Body of pancreas (tissue), 4 donors: ENCODE results near the gene MFAP2. TPM values are rescaled to one million over a fixed set of nuclear protein-coding genes. Genes with fewer than 3 reads are reported as not detected.

Experiments
- ATAC-seq: fragments of 150-250 bp; one replicate; pipeline ENCODE4 v1.9.1; 2016
- DNase-seq, 4 donors: peaks; one replicate each; pipeline ENCODE4 v3.0.0-alpha.2; 2019
- H3K27ac ChIP-seq, 4 donors: fragments of 200-600 bp; sonication (generic); 1 replicate in 3 of 4; 2 replicates in 1 of 4; pipeline versions ENCODE4 v1.5.1 to v1.6.1; 2016 to 2019; ENCODE audit warnings: mild to moderate bottlenecking in 1 of 4, mixed read lengths in 1 of 4, moderate library complexity in 1 of 4
- H3K27me3 ChIP-seq, 2 donors: fragments of 200-600 bp; sonication (generic); one replicate each; pipeline ENCODE4 v1.6.0; 2016; ENCODE audit warnings: mild to moderate bottlenecking in 1 of 2
- H3K36me3 ChIP-seq, 2 donors: fragments of 200-600 bp; sonication (generic); replicated peaks in 1 of 2; 2 replicates each; pipeline ENCODE4 v1.5.1; 2016; ENCODE audit warnings: low read depth in 2 of 2; ENCODE audit not compliant: insufficient read depth in 1 of 2
- H3K4me1 ChIP-seq: fragments of 200-600 bp; sonication (generic); one replicate; pipeline ENCODE4 v1.6.0; 2016
- H3K4me3 ChIP-seq, 2 donors: fragments of 200-600 bp; sonication (generic); 1 replicate in 1 of 2; 2 replicates in 1 of 2; pipeline ENCODE4 v1.5.1; 2016 to 2019
- H3K9me3 ChIP-seq, 3 donors: fragments of 200-600 bp; sonication (generic); 1 replicate in 2 of 3; 2 replicates in 1 of 3; pipeline ENCODE4 v1.5.1; 2016
- CTCF ChIP-seq, 7 experiments: fragments of 450-650 bp in 4 of 7; fragments of 200-600 bp in 3 of 7; sonication (generic) in 3 of 7; IDR thresholded peaks; one replicate each; pipeline ENCODE4 v1.5.1; 2016 to 2019; ENCODE audit warnings: antibody characterized with exemption in 7 of 7
- POLR2A ChIP-seq, 3 donors: fragments of 450-650 bp; IDR thresholded peaks; one replicate each; pipeline ENCODE4 v1.6.1; 2016; ENCODE audit warnings: antibody characterized with exemption in 3 of 3, mild to moderate bottlenecking in 2 of 3
- WGBS, 2 donors: methylation state at CpG; one replicate each; pipeline ENCODE4 v1.1.5; 2017; 5-methylcytosine and 5-hydroxymethylcytosine counted together
- intact Hi-C: fragments of 100-400 bp; cut with DNase I; formaldehyde crosslinking; loops from one replicate; pipeline ENCODE4 v1.15.1; 2023
- total RNA-seq, 2 donors: library from RNA; depleted of rRNA; stranded (reverse); fragments of >200 nt; gene quantifications; one replicate each; pipeline ENCODE4 v1.1.0, GENCODE V29; 2016

The MFAP2 gene
- total RNA-seq, 2 donors from 2014 or later: 1.3 to 13.5 TPM

DNA sequence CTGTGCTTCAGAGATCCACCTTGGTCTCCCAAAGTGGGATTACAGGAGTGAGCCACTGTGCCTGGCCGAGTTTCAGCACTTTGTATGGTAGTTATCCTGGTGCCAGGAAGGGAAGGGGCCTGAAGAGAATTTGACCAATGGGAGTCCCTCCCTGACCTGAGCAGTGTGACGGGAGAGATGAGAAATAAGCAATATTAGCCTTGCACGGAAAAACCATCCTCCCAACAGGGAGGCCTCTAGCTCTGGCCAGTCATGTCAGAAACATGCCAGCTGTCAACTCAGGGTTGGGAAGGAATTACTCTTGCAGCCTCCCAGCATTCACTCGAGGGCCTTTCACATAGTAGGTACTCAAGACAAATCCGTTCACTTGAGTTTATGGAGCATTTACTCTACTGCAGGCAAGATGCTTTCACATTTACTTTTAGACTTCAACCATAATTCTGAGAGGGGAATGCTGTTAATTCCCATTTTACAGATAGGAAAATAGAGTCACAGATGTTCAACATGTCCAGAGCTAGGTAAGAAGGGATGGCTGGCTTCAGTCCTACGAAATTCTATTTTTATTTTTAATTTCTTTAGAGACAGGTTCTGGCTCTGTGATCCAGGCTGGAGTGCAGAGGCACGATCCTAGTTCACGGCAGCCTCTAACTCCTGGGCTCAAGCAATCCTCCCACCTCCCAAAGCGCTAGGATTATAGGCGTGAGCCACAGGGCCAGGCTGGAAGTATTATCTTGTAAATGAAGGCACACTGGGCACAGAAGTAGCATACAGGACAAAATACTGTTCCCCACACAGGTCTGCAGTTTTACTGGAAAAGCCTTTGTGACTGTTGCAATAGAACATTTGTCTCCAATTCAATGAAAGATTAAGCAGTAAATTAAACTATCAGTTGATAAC, 34.5 kb upstream of the MFAP2 start:
- Histone ChIP-seq H3K9me3 (no peaks in the 10 kb centered on the region), H3K4me1 (peaks cover 29% of the 10 kb centered on the region), H3K27me3 (no peaks in the 10 kb centered on the region), H3K4me3 (no peak overlapping the region), H3K36me3 (peaks cover 0 to 3% of the 10 kb centered on the region in 2 donors), H3K27ac (no peak overlapping the region)
- intact Hi-C loops: no loop called here
- TF ChIP-seq CTCF (IDR thresholded peaks at IDR 0.05) (no peak), POLR2A (IDR thresholded peaks at IDR 0.05) (no peak)
- WGBS, 2 donors: 77 to 82% methylated on average over 10 of the region's 10 CpGs
- DNase-seq: peak in 1 of 4 donors; percentile 2
- no peak for ATAC-seq

- Histone ChIP-seq H3K36me3 (peaks cover 0 to 2% of the 10 kb centered on the region in 2 donors), H3K4me1 (peaks cover 35% of the 10 kb centered on the region), H3K9me3 (no peaks in the 10 kb centered on the region), H3K27me3 (no peaks in the 10 kb centered on the region), H3K27ac (peak overlapping the region in 3 of 4 donors; percentile 35 to 71 (median 67)), H3K4me3 (no peak overlapping the region)
- 75 to 93% methylated on average over 10 to 13 of the region's 13 CpGs for WGBS, 2 donors
- DNase-seq (peak in 1 of 4 donors; percentile 37), ATAC-seq (no peak)
- intact Hi-C loops: no loop called here
- TF ChIP-seq CTCF (IDR thresholded peaks at IDR 0.05) (no peak), POLR2A (IDR thresholded peaks at IDR 0.05) (no peak)
These were observed 33.3 kb upstream of the MFAP2 start for GRCh38 chr1:17013491-17014320.

DNA sequence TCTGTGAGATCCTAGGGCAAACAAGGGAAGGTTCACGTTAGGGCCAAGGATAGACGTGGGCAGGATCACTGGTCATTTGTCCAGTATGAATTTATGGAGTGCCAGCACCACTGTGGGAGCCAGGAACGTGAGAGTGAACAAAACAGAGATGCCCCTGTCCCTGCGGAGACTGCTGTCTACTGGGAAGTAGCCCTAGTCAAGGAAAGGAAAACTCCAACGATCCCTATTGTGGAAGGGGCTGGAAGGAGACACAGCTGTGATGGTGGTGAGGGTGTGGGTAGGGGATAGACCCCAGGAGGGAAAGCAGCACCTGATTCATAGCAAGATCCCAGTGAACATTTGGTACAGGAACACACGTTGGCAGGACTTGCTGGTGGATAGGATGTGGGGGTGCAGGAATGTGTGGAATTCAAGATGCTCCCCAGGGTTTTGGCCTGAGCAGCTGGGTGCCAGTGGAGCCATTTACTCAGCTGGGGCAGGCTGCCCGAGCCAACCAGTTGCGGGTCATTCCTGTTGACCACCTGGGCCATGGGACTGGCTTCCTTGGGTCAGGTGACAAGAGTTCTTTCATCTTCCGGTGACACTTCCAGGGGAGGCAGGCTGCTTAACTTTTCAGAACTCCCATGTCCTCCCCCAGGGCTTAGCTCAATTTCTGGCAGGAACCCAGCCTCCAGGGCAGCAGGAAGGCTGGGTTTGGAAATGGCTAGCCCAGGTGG, 32.5 kb upstream of the MFAP2 start:
- H3K36me3 ChIP-seq: no peaks in the 10 kb centered on the region
- 41 to 48% methylated on average over 8 to 9 of the region's 9 CpGs for WGBS, 2 donors
- H3K9me3 ChIP-seq: no peaks in the 10 kb centered on the region
- peak overlapping the region in 3 of 4 donors; percentile 35 to 71 (median 67) for H3K27ac ChIP-seq
- intact Hi-C loops: no loop called here
- peaks cover 35% of the 10 kb centered on the region for H3K4me1 ChIP-seq
- DNase-seq (peak; percentile 68 to 86 (median 75)), ATAC-seq (peak; percentile 40)
- H3K27me3 ChIP-seq: no peaks in the 10 kb centered on the region
- H3K4me3 ChIP-seq: no peak overlapping the region
- TF ChIP-seq POLR2A (IDR thresholded peaks at IDR 0.05): no peak
- TF ChIP-seq CTCF (IDR thresholded peaks at IDR 0.05): no peak

DNA sequence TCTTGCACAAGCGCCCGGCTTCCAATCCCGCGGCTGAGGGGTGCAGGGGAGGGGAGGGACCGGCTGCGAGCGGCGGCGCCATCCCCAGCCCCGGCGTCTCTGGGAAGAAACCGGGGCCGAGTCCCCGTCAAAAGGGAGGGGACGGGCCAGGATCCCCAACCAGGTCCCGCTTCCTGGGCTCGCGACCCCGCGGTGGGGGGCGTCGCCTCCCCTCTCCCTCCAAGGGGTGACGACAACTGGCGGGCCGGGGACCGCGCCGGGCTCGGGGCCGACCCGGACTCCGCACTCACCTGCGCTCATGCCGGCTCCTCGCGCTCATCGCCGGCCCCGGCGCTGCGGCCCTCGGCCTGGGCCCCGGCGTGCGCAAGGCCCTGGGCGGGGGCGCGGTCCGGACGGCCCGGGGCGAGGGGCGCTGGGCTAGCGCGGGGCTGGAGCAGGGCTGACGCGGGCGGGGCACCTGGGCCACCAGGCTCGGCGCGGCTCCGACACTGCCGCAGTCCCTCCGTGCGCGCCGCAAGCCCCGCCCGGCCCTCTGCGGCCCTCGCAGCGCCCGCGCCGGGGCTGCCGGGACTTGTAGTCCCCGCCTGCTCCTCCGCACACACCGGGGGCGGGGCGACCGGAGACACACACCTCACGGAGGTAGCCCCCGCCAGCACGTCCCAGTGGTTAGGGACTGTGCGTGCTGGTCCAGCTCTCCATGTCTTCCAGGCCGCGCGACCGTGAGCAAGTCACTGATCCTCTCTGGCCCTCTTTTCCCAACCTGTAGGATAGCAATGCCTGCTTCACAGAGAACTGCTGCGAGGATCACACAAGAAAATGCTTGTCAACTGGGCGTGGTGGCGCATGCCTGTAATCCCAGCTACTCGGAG, 31.3 kb upstream of the MFAP2 start, which contains the start of gene ATP13A2:
Gene ATP13A2 (minus strand): TSS at position 490 of the 869 bp plus-strand sequence. CDS start 190 bp downstream, at position 300.
- peak within 1 kb of the TSS; percentile 47 to 71 (median 66) for H3K27ac ChIP-seq
- intact Hi-C loops: no loop called here
- H3K9me3 ChIP-seq: no peaks in the 10 kb centered on the region
- DNase-seq (peak; percentile 84 to 92 (median 86)), ATAC-seq (peak; percentile 92)
- no peaks in the 10 kb centered on the region for H3K27me3 ChIP-seq
- H3K4me3 ChIP-seq: peak within 1 kb of the TSS; percentile 66 to 83
- 0 to 1% methylated on average over 1 to 85 of the region's 94 CpGs for WGBS, 2 donors
- H3K4me1 ChIP-seq: peaks cover 35% of the 10 kb centered on the region
- H3K36me3 ChIP-seq: no peaks in the 10 kb centered on the region
- peak in 1 of 3 donors; percentile 36 for TF ChIP-seq POLR2A (IDR thresholded peaks at IDR 0.05)
- TF ChIP-seq CTCF (IDR thresholded peaks at IDR 0.05): no peak
